GM19043 (cell line): ENCODE results near the gene F7.

Source experiments
- ATAC-seq: cut with Tn5 transposase; IDR thresholded peaks from one replicate; pipeline ENCODE4 v1.9.1; 2021; ENCODE audit warnings: low read depth; ENCODE audit not compliant: unreplicated experiment

The F7 gene

GRCh38 chr13:113086031-113086750 is 19.4 kb upstream of the F7 start:
- no peak for ATAC-seq

- ATAC-seq: no peak
These were observed 18.3 kb upstream of the F7 start for GRCh38 chr13:113086991-113087922.

GRCh38 chr13:113087923-113088690 is 17.5 kb upstream of the F7 start:
- no peak for ATAC-seq

GRCh38 chr13:113088691-113089020 is 16.9 kb upstream of the F7 start:
- no peak for ATAC-seq

- no peak for ATAC-seq
These were observed 15.7 kb upstream of the F7 start for GRCh38 chr13:113089693-113090414.

GRCh38 chr13:113090415-113090770 is 15.2 kb upstream of the F7 start:
- ATAC-seq: no peak

- ATAC-seq: no peak
These were observed 14.8 kb upstream of the F7 start for GRCh38 chr13:113090806-113091205.

GRCh38 chr13:113091211-113091771 is 14.3 kb upstream of the F7 start:
- ATAC-seq: no peak

GRCh38 chr13:113091891-113092775 is 13.5 kb upstream of the F7 start:
- no peak for ATAC-seq

GRCh38 chr13:113092776-113093579 is 12.6 kb upstream of the F7 start:
- ATAC-seq: no peak

GRCh38 chr13:113093580-113094409 is 11.8 kb upstream of the F7 start:
- ATAC-seq: no peak

- no peak for ATAC-seq
These were observed 11.2 kb upstream of the F7 start for GRCh38 chr13:113094410-113094800.

GRCh38 chr13:113095146-113096051 is 10.2 kb upstream of the F7 start:
- no peak for ATAC-seq

- ATAC-seq: no peak
These were observed 9.4 kb upstream of the F7 start for GRCh38 chr13:113096052-113096744.

GRCh38 chr13:113096745-113097305 is 8.8 kb upstream of the F7 start:
- ATAC-seq: no peak

- no peak for ATAC-seq
These were observed 7.9 kb upstream of the F7 start for GRCh38 chr13:113097651-113098050.
